Renal cortical epithelial cell (primary cell): Measurements from ENCODE around the gene TMEM150C. TPM values are rescaled to one million over a fixed set of nuclear protein-coding genes. Genes with fewer than 3 reads are reported as not detected.
A peak's percentile ranks its signal among the peaks of the same experiment; 100 is the strongest.
"Not testable (repeated sequence)": the region's sequence is repeated elsewhere in the genome, so short reads cannot be mapped to it uniquely, and the experiment has no call there.

Experiments used
- DNase-seq: peaks from one replicate; pipeline ENCODE4 v3.0.0-alpha.2; 2011; ENCODE audit warnings: low read depth
- total RNA-seq: library from RNA; depleted of rRNA; stranded (reverse); fragments of >200 nt; gene quantifications from 2 replicates; pipeline ENCODE4 v1.2.3, GENCODE V29; 2014

Gene TMEM150C
- total RNA-seq, 1 donor from 2014 or later, result 0.35 TPM

DNA sequence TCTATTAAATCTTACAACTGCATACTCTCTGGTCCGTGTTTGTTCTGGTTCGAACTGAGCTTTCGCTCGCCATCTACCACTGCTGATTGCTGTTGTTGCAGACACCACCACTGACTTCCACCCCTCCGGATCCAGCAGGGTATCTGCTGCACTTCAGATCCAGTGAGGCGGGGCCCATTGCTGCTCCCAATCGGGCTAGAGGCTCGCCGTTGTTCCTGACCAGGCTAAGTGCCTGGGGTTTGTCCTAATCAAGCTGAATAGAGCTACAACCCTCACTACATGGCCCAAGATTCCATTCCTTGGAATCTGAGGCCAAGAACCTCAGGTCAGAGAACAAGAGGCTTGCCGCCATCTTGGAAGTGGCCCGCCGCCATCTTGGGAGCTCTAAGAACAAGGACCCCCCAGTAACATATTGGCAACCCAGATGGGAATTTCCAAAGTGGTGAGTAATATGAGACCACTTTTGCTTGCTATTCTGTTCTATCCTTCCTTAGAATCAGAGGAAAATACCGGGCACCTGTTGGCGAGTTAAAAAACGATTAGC, 88.1 kb downstream of the TMEM150C start:
- no peak for DNase-seq

DNA sequence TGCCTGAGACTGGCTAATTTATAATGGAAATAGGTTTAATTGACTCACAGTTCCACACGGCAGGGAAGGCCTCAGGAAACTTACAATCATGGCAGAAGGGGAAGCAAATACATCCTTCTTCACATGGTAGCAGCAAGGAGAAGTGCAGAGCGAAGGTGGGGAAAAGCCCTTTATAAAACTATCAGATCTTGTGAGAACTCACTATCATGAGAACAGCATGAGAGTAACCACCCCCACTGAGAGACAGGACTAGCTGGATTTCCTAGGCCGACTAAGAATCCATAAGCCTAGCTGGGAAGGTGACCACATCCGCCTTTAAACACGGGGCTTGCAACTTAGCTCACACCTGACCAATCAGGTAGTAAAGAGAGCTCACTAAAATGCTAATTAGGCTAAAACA, 88.7 kb downstream of the TMEM150C start:
- DNase-seq, result not testable (repeated sequence)

DNA sequence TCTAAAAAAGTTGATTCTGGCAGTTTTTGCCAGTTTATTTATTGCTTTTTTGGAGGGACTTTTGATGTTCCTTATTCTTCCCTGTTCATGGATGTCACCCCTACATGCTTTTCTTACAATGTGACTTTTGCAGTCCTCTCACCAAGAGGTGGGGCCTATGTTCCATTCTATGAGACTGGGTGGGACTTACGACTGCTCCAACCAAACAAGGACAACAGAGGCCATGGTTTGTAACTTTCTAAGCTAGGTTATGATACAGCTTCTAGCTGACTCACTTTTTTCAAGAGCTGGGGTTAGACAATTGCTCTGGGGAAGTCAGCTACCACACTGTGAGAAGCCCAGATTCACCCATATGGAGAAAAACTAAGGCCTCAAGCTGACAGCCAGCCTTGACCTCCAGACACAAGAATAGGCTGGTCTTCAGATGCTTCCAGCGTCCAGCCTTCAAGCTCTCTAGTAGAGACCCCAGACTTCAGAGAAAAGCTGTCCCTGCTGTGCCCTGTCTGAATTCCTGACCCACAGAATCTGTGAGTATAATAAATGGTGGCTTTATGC, 91.9 kb downstream of the TMEM150C start:
- DNase-seq, result peak; percentile 89

DNA sequence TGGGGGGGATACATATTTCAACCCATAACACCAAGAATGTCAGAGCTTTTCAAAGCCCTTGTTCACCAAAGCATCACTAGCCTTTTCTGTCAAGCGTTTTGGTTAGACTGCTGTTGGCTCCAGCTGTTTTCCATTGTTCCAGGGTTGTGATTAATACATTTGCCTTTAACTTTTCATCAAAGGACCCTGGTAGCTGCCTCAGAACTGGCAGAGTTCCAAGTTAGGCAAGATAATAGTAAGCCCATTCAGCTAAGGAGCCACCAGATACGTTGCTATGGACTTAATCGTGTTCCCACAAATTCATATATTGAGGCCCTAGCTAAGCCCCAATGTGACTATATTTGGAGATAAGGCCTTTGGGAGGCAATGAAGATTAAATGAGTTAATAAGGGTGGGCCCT, 94.3 kb downstream of the TMEM150C start:
- peak; percentile 71 for DNase-seq

DNA sequence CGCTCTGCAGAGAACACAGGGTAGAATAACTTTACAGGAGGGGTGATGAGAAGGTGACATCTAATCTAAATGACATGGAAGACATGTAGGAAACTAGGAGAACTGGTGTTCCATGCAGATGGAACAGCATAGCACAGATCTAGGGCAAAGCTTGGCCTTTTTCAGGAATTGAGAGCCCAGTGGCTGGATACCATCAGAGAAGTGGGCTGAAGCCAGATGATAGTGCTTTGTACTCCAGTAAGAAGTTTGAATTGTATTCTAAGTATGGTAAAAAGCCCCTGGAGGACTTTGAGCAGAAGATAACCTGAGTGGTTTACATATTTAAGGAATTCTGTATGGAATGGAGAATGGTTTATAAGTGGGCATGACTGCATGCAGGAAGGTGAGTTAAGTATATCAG, 98.6 kb downstream of the TMEM150C start:
- no peak for DNase-seq

DNA sequence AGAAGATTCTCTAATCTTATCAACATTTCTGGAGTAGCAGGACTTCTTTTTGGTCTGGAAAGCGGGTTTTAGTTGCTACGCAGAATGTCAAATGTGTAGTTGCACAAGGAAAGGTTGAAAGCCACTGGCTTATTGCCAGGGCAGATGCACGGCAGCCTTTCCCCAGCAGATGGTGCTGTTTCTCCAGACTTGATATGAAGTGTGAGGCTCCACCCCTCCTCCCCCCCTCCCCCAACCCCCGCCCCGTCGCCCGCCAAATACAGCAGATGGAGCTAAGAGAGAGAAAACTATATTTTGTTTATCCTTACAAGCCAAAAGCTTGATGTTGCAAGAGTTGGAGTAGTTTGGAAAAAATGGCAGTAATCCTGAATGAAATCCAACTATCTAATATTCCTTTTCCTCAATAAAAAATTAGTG, 99.4 kb downstream of the TMEM150C start:
- DNase-seq, result peak; percentile 70

DNA sequence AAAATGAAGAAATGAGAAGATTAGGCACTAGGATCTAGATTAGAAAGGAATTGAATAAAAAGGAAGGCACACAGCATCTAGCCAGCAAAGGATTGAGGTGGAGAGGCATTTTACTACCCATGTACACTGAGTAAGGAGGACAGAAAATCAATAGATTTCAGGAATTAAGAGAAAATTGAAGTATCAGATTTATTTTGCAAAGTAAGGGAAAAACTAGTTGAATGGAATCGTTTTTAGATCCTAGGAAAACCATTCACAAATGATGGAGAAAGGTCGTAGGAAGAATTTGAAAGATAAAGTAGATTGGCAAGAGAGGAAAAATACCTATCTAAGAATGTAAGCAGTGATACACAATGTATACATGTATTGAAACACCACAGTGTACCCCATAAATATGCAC, 100.1 kb downstream of the TMEM150C start:
- no peak for DNase-seq

DNA sequence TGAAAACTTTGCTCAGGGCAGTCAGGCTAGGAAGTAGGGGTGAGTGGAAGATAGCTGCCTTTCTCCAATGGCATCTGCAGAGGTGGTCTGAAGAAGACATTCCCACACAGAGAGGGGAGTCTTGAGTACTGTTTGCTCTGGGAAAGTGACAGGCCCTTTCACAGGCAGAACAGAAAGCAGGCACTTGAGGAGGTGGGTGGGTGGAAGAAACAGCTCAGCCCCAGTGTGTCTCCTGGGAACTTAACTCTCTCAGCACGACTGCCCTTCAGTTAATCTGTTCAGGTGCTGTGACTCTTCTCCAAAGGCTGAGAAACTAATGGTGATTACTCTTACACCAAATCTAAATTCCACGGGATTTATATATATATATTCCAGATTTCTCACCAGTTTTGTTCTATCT, 103.1 kb downstream of the TMEM150C start:
- no peak for DNase-seq

DNA sequence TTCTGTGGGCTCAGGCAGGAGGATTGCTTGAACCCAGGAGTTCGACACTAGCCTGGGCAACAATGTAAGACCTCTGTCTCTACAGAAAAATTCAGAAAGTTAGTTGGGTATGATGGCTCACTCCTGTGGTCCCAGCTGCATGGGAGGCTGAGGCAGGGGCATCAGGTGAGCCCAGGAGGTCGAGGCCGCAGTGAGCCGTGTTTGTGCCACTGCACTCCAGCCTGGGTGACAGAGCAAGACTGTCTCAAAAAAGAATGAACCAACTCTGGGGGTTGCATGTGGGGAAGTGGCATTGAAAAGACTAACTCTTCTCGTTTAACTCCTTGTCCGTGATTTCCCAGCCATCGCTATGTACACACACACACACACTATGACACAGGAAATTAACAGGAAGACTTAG, 104.5 kb downstream of the TMEM150C start:
- DNase-seq, result no peak

DNA sequence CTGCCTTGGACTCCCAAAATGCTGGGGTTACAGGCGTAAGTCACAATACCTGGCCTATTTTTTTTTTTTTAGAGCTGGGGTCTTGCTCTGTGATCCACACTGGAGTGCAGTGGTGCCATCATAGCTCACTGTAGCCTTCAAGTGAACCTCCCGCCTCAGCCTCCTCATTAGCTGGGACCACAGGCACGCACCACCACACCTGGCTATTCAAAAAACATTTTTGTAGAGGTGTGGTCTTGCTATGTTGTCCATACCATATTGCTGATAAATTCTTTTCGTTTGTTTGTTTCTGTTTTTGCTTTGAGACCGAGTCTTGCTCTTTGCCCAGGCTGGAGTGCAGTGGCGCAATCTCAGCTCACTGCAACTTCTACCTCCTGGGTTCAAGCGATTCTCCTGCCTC, 109.8 kb downstream of the TMEM150C start:
- no peak for DNase-seq

DNA sequence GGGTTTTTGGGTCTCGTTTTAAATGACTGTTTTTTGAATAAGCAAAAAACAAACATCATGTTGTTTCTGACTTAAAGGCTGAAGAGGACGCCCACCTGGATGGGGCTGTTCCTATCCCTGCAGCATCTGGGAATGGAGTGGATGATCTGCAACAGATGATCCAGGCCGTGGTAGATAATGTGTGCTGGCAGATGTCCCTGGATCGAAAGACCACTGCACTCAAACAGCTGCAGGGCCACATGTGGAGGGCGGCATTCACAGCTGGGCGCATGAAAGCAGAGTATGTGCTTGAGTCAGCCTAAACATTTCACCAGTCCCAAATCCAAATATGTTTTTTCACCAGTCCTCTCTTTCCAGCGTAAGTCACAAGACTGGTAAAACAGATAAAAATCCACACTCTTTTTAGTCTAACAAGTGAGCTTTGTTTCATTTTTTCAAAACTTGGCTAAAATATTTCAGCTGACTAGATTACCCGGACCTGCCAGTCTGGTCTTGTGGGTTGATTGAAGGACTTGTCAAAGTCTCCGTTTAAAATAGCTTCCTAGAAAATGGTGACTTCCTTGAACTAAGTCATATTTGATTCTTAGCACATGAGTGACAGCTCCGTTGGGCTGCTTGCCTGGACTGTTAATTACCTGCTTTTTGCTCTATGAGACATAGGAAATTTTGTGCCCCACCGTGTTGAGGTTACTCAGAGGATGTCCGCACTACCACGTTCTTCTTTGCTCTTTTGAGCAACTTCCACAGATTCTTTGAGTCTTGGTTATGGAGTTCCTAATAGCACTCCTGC, 110.6 kb downstream of the TMEM150C start:
- DNase-seq, result no peak

DNA sequence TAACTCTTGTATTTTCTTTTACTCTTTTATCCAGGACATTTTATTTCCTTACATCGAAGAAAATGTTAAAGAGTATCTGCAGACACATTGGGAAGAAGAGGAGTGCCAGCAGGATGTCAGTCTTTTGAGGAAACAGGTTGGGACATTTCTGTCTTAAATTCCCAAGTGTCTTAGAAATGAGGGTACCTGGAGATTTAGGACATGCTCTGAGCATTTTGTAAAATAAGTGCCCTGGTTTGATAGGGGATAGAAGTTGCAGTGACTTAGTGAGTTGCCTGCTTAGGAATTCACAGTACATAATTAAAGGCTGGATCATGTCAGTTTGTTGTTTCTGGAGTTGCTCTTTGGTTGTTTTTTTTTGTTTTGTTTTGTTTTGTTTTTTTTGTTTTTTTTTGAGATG, 113.9 kb downstream of the TMEM150C start:
- no peak for DNase-seq

DNA sequence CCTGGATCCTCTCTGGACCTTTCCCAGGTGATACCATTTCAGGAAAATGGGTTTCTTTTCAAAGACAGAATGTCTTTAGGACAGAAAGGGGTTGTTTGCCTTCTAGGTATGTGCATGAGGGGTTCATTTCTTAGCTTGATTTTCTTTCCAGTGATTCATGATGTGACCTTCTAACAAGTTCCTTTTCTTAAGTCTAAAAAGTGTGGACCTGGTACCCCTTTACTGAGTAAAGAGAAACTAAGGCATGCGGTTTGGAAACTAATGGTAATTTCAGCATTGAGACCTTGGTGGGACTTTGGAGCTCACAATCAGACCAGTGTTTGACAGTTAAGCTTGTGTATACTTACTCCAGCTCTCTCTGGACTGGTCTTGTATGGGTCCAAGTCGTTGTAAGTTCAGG, 122.7 kb downstream of the TMEM150C start:
- no peak for DNase-seq

DNA sequence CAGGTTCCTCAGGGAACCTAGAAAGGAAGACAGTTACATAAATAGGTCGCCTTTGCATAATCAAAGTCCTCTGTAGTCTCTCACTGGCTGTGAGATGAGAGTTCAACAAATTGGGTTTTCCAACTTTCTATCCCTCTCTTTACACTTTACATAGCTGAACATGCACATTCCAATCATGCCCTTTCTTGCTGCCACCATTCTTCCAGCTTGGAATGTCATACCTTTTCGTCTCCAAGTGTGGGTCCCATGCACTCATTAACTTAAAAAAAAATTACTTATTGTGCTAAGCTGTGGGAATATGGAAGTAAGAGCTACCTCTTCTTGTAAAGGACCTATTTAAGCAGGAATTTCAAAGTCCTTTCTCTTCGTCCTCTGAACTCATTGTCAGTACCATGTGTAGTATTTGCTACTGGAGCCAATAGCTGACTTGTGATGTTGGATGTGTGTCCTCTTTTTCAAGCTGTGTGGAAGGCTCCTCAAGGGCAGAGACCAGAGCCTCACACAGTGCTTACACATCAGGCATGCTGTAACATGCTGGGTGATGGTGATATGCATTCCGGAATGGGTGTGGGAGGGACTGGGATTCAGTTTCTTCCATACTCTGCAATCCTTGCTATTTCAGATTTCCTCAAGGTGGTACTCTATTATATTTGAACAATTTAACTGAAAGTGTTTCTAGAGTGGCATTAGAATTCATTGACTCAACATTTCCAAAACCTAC, 124.3 kb downstream of the TMEM150C start:
- DNase-seq, result peak; percentile 26

DNA sequence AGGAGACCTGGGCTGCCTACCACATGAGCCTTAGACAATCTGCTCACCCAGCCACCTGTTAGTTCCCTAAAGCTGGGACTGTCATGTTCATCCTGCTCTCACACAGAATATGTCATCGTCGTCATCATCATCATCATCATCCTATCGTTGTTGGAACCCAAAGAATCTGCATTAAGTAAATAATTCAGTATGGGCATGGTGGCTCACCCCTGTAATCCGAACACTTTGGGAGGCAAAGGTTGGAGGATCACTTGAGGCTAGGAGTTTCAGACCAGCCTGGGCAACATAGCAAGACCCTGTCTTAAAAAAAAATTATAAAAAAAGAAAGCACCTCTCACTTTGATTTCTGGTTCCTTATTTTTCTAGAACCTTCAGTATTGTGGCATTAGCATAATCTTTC, 125.0 kb downstream of the TMEM150C start:
- DNase-seq, result no peak

DNA sequence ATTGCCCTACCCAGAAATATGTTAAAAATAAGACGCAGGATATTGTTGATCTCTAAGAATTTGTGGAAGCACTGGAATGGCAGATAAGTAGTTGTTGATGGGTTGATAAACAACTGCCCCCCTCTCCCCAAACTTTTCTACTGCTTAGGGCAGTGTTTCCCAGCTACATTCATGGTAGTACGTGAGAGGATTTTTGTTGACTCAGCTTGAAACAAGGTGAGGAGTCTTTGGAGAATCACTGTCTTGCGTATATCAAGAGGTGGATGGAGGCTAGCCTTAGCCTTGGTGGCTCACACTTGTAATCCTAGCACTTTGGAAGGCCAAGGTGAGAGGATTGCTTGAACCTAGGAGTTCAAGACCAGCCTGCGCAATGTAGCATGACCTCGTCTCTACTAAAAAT, 125.7 kb downstream of the TMEM150C start:
- DNase-seq, result no peak

DNA sequence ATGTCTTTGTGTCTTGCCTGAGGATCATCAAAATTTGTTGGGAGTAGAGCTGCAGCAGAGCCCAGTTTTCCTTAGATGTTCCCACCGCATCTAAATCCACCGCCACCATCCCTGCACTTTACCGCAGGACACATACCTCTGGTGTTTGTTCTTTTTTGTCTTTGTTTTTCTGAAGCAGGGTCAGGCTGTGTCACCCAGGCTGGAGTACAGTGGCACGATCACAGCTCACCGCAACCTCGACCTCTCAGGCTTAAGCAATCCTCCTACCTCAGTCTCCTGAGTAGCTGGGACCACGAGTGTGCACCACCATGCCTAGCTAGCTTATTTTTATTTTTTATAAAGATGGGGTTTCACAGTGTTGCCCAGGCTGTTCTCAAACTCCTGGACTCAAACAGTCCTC, 126.8 kb downstream of the TMEM150C start:
- DNase-seq, result no peak

DNA sequence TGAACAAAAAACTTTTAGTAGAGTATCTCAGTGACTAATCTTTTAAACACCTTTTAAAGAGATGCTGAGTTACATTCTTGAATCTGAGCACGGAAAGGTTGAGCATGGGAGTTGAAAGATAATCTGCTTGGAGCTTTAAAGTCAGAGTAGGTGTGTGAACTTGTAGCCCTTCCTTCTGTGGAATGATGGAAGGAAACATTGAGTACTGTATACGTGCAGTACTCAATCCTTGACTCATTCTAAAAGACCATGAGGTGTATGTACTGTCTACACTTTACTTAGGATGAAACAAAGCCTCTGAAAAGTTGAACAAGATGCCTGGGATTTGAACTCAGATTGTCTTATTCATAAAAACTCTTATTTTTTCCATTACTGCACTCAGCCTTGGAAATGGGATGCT, 128.0 kb downstream of the TMEM150C start:
- no peak for DNase-seq

Other genes with a start within 250 kb of the TMEM150C start
- gene HNRNPD, start 188.0 kb downstream of the TMEM150C start, total RNA-seq, result 22.2 and 101 TPM in 2 replicates
- 174 and 185 TPM in 2 replicates for gene HNRNPDL, start 131.5 kb downstream of the TMEM150C start, total RNA-seq
- 53.8 and 62.7 TPM in 2 replicates for gene ENOPH1, start 131.4 kb downstream of the TMEM150C start, total RNA-seq
- gene SCD5, start 236.8 kb upstream of the TMEM150C start, total RNA-seq, result 57.4 and 84.9 TPM in 2 replicates